Bronchial smooth muscle cell (primary cell): ENCODE results near the gene RTL10. TPM values are rescaled to one million over a fixed set of nuclear protein-coding genes. Genes with fewer than 3 reads are reported as not detected.

Experiments used
- total RNA-seq: library from RNA; depleted of rRNA; stranded (reverse); fragments of >200 nt; gene quantifications from 2 replicates; pipeline ENCODE4 v1.2.1, GENCODE V29; 2014

RTL10 gene, protein sequence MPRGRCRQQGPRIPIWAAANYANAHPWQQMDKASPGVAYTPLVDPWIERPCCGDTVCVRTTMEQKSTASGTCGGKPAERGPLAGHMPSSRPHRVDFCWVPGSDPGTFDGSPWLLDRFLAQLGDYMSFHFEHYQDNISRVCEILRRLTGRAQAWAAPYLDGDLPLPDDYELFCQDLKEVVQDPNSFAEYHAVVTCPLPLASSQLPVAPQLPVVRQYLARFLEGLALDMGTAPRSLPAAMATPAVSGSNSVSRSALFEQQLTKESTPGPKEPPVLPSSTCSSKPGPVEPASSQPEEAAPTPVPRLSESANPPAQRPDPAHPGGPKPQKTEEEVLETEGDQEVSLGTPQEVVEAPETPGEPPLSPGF
- total RNA-seq = 3.6 and 5.1 TPM in 2 replicates

DNA sequence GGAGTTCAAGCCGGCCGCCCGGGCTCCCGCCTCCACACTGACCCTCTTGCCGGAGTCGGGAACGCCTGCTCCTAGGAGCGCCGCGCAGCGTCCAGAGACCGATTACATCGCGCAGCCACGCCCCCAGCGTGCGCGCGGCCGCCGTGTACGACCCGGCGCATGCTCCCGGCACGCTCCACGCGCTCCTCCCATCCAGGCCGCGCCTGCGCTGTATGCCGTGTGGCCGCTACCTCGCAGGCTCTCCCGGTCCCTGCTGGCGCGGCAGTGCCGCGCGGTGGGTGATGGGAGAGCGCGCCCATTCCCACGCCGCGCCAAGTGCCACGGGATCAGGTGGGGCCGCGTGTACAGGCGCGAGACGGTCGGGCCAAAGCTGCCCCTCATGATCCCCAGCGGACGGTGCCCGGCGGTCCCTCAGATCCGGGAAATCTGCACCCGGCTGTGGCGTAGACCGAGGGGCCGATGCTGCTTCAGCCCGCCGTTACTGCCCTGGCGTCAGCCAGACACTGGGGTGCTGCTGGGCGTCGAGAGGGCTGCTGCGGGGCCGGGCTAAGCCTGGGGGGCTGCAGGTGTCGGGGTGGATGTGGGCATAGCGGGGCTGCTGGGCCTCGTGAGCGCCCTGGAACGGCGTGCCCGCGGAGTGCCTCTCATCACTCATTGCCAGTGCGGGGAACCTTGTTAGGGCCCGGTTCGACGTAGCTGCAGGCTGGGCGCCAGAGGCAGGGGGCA is at the start of gene RTL10, which contains the start of gene GNB1L:
Gene RTL10, minus strand, starts transcription at position 97 of the 726 bp plus-strand sequence. CDS start 2,613 bp downstream, outside the sequence.
Gene GNB1L, minus strand, starts transcription at position 97 of the 726 bp plus-strand sequence. CDS start 33,519 bp downstream, outside the sequence.

Other genes with a start within 250 kb of the RTL10 start
- gene SEPTIN5, start 140.4 kb downstream of the RTL10 start, total RNA-seq = 16.9 and 51.3 TPM in 2 replicates
- 0.52 and 0.79 TPM in 2 replicates for gene GP1BB, start 131.3 kb downstream of the RTL10 start, total RNA-seq
- gene TBX1, start 94.1 kb downstream of the RTL10 start, total RNA-seq = 0.32 TPM in 1 of 2 replicates, not detected in the other
- gene GNB1L, start within 50 bp of the RTL10 start, total RNA-seq = 4.2 and 4.3 TPM in 2 replicates
- gene COMT, start 86.9 kb upstream of the RTL10 start, total RNA-seq = 131 and 234 TPM in 2 replicates
- gene TXNRD2, start 86.9 kb upstream of the RTL10 start, total RNA-seq = 18.6 and 21.9 TPM in 2 replicates
- 9.1 and 10.7 TPM in 2 replicates for gene ARVCF, start 161.9 kb upstream of the RTL10 start, total RNA-seq
- 28.1 and 32.5 TPM in 2 replicates for gene TANGO2, start 166.2 kb upstream of the RTL10 start, total RNA-seq
- gene DGCR8, start 225.4 kb upstream of the RTL10 start, total RNA-seq = 26.3 and 33.0 TPM in 2 replicates